HG03571 (cell line): ENCODE measurements around the gene GGACT.
"Not testable (repeated sequence)": the region's sequence is repeated elsewhere in the genome, so short reads cannot be mapped to it uniquely, and the experiment has no call there.

Experiments
- ATAC-seq: cut with Tn5 transposase; IDR thresholded peaks from one replicate; pipeline ENCODE4 v1.9.1; 2021; ENCODE audit not compliant: unreplicated experiment

The GGACT gene

GRCh38 chr13:100588331-100589177 lies at the start of gene GGACT:
TSS of gene GGACT (minus strand) at chr13:100588789. CDS start at chr13:100532591, 56,198 bp downstream.
- ATAC-seq: peak; percentile 95

- ATAC-seq: no peak
Measured at GRCh38 chr13:100637796-100638195, 49.2 kb upstream of the GGACT start.

DNA sequence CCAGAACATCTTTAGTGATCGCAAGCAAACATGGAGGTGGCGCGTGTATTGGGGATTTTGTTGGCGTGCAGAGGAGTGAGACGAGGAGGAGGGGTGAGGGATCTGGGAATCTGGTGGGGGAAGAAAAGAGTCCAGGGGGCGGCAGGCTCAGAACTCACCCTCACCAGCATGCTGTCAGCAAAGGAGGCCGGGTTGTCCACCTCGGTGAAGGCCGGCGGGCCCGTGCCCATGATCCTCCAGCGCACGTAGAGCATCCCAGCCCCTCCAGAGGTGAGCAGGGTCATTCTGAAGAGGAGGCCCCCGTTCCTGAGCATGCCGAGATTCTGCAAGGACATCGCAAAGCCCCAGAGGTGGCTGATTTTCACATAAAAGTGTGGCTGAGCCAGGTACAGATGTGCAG lies 48.8 kb upstream of the GGACT start:
- no peak for ATAC-seq

DNA sequence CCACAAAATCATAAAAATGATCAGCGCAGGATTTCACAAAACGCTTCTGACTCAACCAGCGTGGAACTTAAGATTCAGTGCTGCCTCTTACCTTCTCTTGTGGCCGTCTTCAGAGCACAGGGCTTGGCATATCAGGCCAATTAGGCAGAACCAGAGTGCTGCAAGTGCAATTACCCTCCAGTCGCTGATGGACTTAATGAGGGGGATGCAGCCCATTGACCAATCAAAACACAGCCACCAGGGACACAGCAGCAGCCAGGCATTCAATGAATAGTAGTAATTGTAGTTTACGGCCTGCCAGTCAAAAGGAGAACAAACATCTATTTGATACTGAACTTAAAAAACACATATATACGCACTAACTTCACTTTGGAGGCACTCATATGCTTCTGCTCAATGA lies 47.9 kb upstream of the GGACT start:
- ATAC-seq: no peak

- ATAC-seq: no peak
Measured at GRCh38 chr13:100636004-100636403, 47.4 kb upstream of the GGACT start.

- no peak for ATAC-seq
Measured at GRCh38 chr13:100634696-100635095, 46.1 kb upstream of the GGACT start.

DNA sequence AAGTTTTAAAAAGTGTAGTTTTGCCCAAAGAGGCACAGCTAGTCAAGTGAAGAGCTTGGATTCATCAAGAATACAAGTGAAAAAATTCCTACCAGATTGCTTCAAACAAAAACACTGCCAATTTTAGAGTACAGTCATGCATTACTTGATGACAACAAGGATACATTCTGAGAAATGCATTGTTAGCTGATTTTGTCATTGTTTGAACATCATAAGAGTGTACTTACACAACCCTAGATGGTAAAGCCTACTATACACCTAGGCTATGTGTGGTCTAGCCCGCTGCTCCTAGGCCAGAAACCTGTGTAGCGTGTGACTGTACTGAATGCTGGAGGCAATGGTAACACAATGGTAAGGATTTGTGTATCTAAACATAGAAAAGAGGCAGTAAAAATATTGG lies 44.9 kb upstream of the GGACT start:
- ATAC-seq: no peak

DNA sequence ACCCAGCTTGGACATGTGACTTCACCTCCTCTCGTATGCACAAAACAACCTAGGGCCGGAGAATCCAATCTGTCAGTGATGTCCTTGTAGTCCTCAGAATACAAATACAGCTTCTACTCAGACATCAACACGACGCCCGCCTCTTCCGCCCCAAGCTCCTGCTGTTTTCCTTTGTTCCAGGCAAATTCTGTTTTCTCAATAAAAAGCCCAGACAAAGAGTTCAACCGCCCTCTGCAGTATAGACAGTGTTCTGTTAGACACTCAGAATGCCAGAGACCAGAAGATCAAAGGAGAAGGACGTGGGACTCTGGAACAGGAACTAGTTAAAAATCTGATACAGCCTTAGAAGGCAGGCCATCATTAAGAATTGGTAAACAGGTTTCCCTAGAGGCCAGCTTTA lies 42.0 kb upstream of the GGACT start:
- no peak for ATAC-seq

GRCh38 chr13:100627120-100627519 lies 38.5 kb upstream of the GGACT start:
- no peak for ATAC-seq

- ATAC-seq: no peak
Measured at GRCh38 chr13:100625447-100625846, 36.9 kb upstream of the GGACT start.

- no peak for ATAC-seq
Measured at GRCh38 chr13:100620792-100621191, 32.2 kb upstream of the GGACT start.

DNA sequence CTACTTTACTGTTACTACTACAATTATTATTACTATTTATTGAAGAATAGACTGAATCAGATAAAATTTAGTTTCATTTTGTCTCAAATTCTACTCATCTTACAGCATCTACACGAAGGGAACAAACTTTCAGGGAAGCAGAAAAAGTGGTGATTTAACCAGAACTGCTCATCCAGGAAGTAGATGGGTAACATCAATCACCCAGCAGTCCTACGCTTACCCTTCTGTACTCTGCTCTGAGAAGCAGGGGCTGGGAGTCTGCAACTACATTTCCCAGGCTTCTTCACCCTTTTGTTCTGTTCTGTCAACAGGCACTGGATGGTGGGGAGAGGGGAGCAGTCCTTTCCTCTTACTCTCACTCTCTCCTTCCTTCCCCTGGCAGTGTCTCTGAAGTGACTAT lies 31.4 kb upstream of the GGACT start:
- no peak for ATAC-seq

DNA sequence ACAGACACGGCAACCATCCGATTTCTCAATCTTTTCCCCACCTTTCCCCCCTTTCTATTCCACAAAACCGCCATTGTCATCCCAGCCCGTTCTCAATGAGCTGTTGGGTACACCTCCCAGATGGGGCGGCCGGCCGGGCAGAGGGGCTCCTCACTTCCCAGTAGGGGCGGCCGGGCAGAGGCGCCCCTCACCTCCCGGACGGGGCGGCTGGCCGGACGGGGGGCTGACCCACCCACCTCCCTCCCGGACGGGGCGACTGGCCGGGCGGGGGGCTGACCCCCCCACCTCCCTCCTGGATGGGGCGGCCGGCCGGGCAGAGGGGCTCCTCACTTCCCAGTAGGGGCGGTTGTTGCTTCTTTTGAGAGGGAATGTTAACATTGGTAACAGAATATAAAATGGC lies 30.3 kb upstream of the GGACT start:
- not testable (repeated sequence) for ATAC-seq

- no peak for ATAC-seq
Measured at GRCh38 chr13:100613031-100613430, 24.4 kb upstream of the GGACT start.

DNA sequence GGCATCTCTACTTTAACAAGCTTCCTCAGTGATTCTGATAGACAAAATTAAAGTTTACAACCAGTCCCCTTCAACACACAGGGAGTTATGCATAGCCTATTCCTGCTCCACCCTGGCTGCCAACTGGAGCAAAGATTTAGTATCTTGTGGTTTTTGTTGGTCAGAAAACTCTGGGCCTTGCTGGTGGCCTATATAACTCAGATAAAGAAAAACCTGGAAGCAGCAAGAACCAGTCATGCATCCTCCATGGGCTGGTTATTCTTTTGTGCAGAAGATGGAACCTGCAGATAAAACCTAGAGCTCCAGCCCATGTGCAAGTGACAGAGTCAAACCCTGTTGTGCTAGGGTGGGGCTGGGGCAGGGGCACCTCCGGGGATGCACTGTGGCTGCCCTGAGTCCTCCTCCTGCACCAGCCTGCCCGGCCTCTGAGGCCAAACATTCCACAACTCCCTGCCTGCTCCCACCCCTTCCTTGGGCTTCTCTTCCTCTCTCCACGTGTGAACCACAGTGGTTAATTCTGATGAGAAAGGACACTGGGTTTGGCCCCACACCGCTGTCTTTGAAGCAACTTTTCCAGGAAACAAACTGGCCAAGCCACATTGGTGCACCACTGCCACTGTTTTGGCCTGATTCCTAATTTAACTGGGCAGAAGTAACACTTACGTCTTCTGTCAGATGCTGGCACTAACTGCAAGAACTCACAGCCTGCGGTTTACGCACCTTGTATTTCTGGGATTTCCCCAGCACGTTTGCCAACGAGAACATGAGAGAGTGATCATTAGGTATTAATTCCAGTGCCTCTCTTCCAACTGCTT lies 23.3 kb upstream of the GGACT start:
- ATAC-seq: no peak

GRCh38 chr13:100610391-100611347 lies 22.1 kb upstream of the GGACT start:
- no peak for ATAC-seq

- peak; percentile 85 for ATAC-seq
Measured at GRCh38 chr13:100608906-100609305, 20.3 kb upstream of the GGACT start.

DNA sequence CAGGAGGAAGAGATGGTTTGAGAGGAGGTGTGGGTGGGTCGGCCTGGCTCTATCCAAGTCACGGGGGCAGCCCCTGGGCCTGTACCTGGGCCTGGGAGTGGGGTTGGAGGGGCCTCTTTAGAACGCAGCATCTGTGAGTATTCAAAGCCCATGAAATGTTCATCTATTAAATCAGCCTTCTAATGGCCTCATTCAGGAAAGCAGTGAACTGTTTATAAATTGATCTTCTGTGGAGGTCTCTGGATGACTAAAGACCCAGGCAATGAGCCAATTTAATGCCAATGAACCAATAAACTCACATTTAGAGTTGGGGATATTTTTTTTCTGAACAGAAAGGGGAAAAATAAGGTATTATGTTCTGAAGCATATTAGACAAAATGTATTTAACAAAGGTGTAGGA lies 19.9 kb upstream of the GGACT start:
- ATAC-seq: no peak

DNA sequence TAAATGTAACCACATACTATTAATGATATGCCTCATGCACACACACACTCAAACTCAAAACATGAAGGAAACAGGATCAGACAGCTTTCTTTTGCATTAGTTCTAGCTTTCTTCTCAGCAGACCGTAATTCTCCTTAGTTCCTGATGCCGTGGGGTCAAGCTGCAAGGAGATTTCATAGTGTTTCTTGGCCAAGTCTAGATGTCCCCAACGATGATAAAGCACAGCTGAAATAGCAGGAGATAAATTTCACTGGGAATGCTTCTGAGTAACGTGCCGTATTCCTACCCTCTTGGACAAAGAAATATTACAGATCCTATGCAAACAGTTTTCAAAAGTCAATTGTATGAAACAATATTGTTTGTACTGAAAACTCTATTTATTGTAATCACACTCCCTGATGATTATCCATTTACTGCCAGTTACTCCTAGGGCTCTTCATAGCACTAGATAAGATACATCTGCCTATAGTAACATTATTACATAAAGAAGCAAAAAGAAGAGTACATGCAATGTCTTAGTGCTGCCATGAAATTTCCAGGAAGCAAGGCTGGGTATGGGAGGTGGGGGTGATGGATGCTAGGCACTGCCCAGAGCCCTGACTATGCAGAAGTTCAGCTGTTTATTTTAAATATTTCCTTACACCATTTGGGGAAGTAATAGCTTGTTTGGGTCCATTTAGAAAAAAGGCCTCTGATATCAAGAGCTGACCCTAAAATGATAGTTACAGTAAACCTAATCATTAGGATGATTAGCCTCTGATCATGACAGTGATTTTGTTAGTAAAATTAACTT lies 16.5 kb upstream of the GGACT start:
- ATAC-seq: no peak

- ATAC-seq: no peak
Measured at GRCh38 chr13:100602493-100603111, 14.0 kb upstream of the GGACT start.
